GM12878 (cell line): ENCODE measurements around the gene HSPA12B. TPM values are rescaled to one million over a fixed set of nuclear protein-coding genes. Genes with fewer than 3 reads are reported as not detected.

ENCODE experiments used
- ATAC-seq: fragments of 200-7000 bp; cut with Tn5 transposase; 3 replicates; pipeline ENCODE4 v1.9.1; 2020; ENCODE audit warnings: mild to moderate bottlenecking, moderate library complexity
- BruUV-seq: library from RNA; stranded (reverse); fragments of 400-500 nt; replicated peaks from 2 replicates; lab custom pipeline; 2021; lab: Mats Ljungman, UMichigan
- CTCF ChIA-PET: fragments of 300-600 bp; sonication (Branson Sonifier 250); formaldehyde crosslinking; extraction: SDS; loops from one replicate; lab custom pipeline; 2021; ENCODE audit warnings: inconsistent platforms; lab: Yijun Ruan, JAX
- POLR2A ChIA-PET: fragments of 350-600 bp; formaldehyde crosslinking; extraction: SDS; loops from one replicate; lab custom pipeline; 2021; ENCODE audit warnings: inconsistent platforms; lab: Charles Lee
- RAD21 ChIA-PET: fragments of 300-600 bp; sonication (Branson Sonifier 250); formaldehyde crosslinking; loops from one replicate; lab custom pipeline; 2023; ENCODE audit warnings: antibody characterized with exemption; ENCODE audit not compliant: unreplicated experiment; lab: Charles Lee
- SMC1A ChIA-PET: fragments of 300-600 bp; sonication (Branson Sonifier 250); formaldehyde crosslinking; loops from one replicate; lab custom pipeline; 2023; ENCODE audit not compliant: unreplicated experiment, uncharacterized antibody; lab: Charles Lee
- DNase-seq: peaks from one replicate; pipeline ENCODE4 v3.0.0-alpha.2; 2011; ENCODE audit warnings: low read depth, low spot score
- FAIRE-seq: peaks from 3 replicates; lab custom pipeline; 2011; peaks lifted over from hg19 to GRCh38; lab: Jason Lieb, UNC
- H2AFZ ChIP-seq: 2 replicates; pipeline ENCODE4 v1.6.0; 2011; ENCODE audit warnings: low read depth, low read length, control low read depth; ENCODE audit not compliant: control insufficient read depth
- H3K27ac ChIP-seq: 2 replicates; pipeline ENCODE4 v1.5.1; 2011; ENCODE audit warnings: control low read depth; ENCODE audit not compliant: control insufficient read depth, insufficient read depth
- H3K27me3 ChIP-seq, 2 experiments: replicated peaks in 1 of 2; 2 replicates each; pipeline versions ENCODE4 v1.6.0 to v1.6.1; 2011; ENCODE audit warnings: low read length in 1 of 2; ENCODE audit not compliant: control insufficient read depth in 2 of 2, insufficient read depth in 2 of 2
- H3K36me3 ChIP-seq, 2 experiments: 2 replicates each; pipeline ENCODE4 v1.5.1; 2011; ENCODE audit warnings: low read length in 1 of 2; ENCODE audit not compliant: control insufficient read depth in 2 of 2, insufficient read depth in 2 of 2
- H3K4me1 ChIP-seq: 2 replicates; pipeline ENCODE4 v1.6.1; 2011; ENCODE audit warnings: mild to moderate bottlenecking, low read length, moderate library complexity, mixed read lengths; ENCODE audit not compliant: control insufficient read depth, insufficient read depth
- H3K4me2 ChIP-seq: 2 replicates; pipeline ENCODE4 v1.6.0; 2011; ENCODE audit warnings: control low read depth; ENCODE audit not compliant: control insufficient read depth, insufficient read depth
- H3K4me3 ChIP-seq: fragments of 200-600 bp; sonication (generic); 2 replicates; pipeline ENCODE4 v1.5.1; 2016
- H3K79me2 ChIP-seq: 2 replicates; pipeline ENCODE4 v1.6.0; 2011; ENCODE audit warnings: low read length; ENCODE audit not compliant: control insufficient read depth, insufficient read depth
- H3K9ac ChIP-seq: 2 replicates; pipeline ENCODE4 v1.8.0; 2011; ENCODE audit warnings: low read length, control low read depth, mixed read lengths; ENCODE audit not compliant: control insufficient read depth, insufficient read depth
- H3K9me3 ChIP-seq: replicated peaks from 3 replicates; pipeline ENCODE4 v1.5.1; 2011; ENCODE audit warnings: mild to moderate bottlenecking, low read length; ENCODE audit not compliant: control insufficient read depth, insufficient read depth
- H4K20me1 ChIP-seq: 2 replicates; pipeline ENCODE4 v1.6.0; 2011; ENCODE audit not compliant: control insufficient read depth, insufficient read depth
- CBX3 ChIP-seq: fragments of 200-600 bp; sonication (generic); IDR thresholded peaks from 2 replicates; pipeline ENCODE4 v1.6.1; 2016; ENCODE audit warnings: low read depth, borderline replicate concordance
- CREM ChIP-seq: IDR thresholded peaks from 2 replicates; pipeline ENCODE4 v1.6.1; 2014; ENCODE audit warnings: antibody characterized with exemption, low read depth
- CTCF ChIP-seq, 3 experiments: IDR thresholded peaks in 2 of 3; conservative IDR thresholded peaks in 1 of 3; 2 replicates each; pipeline ENCODE4 v1.5.1; 2011; ENCODE audit warnings: low read depth in 3 of 3, low read length in 3 of 3, mild to moderate bottlenecking in 3 of 3, control low read depth in 2 of 3, moderate library complexity in 2 of 3, inconsistent platforms in 1 of 3, mixed read lengths in 1 of 3; ENCODE audit not compliant: control insufficient read depth in 2 of 3, insufficient read depth in 1 of 3; ENCODE audit errors: extremely low read depth in 1 of 3
- E2F4 ChIP-seq: IDR thresholded peaks from 2 replicates; pipeline ENCODE4 v1.6.1; 2012; ENCODE audit warnings: low read depth, low read length, improper control_type of control experiment
- ESRRA ChIP-seq: IDR thresholded peaks from 2 replicates; pipeline ENCODE4 v1.6.1; 2012; ENCODE audit warnings: mild to moderate bottlenecking, low read length, improper control_type of control experiment
- HSF1 ChIP-seq: fragments of 150-350 bp; IDR thresholded peaks from 2 replicates; pipeline ENCODE4 v1.6.1; 2014; ENCODE audit warnings: mild to moderate bottlenecking, low read depth, low read length
- KDM1A ChIP-seq: fragments of 200-600 bp; sonication (generic); IDR thresholded peaks from 2 replicates; pipeline ENCODE4 v1.6.1; 2016; ENCODE audit warnings: borderline replicate concordance
- PRDM15 ChIP-seq: fragments of 450-650 bp; formaldehyde crosslinking; IDR thresholded peaks from 2 replicates; pipeline ENCODE4 v1.4.0; 2020; ENCODE audit warnings: mild to moderate bottlenecking, moderate library complexity
- RELB ChIP-seq: fragments of 450-650 bp; IDR thresholded peaks from 2 replicates; pipeline ENCODE4 v1.6.1; 2017; ENCODE audit warnings: low read depth, mild to moderate bottlenecking, moderate library complexity
- TCF3 ChIP-seq: IDR thresholded peaks from 2 replicates; pipeline ENCODE4 v1.6.1; 2012; ENCODE audit warnings: low read depth, mild to moderate bottlenecking, low read length, borderline replicate concordance; ENCODE audit not compliant: insufficient read depth
- WGBS: methylation state at CpG from one replicate; pipeline ENCODE4 v1.1.6; 2016; ENCODE audit warnings: low lambda C conversion rate; ENCODE audit not compliant: insufficient replicate concordance, insufficient coverage; ENCODE audit errors: missing lambda C conversion rate; 5-methylcytosine and 5-hydroxymethylcytosine counted together
- in situ Hi-C: fragments of 300-500 bp; cut with MboI; formaldehyde crosslinking; loops from 9 replicates; pipeline ENCODE4 v1.14.3; 2018; ENCODE audit warnings: mixed read lengths
- intact Hi-C: fragments of 100-400 bp; cut with micrococcal nuclease; formaldehyde crosslinking; loops from one replicate; pipeline ENCODE4 v1.14.2; 2022; ENCODE audit not compliant: unreplicated experiment
- polyA plus RNA-seq, 11 experiments: library from polyadenylated mRNA; depleted of rRNA in 4 of 11; unstranded in 6 of 11; stranded (reverse) in 5 of 11; fragments of >200 nt; fragmentation: Nextera tagmentation in 4 of 11; fragmentation: Illumina TruSeq in 1 of 11; extraction: Ambion mirVana in 4 of 11; extraction: Trizol in 1 of 11; gene quantifications; 1 replicate in 1 of 11; 2 replicates in 10 of 11; pipeline versions ENCODE4 v1.2.1 to v1.2.3, GENCODE V29; 2011 to 2016; ENCODE audit warnings: inconsistent platforms in 2 of 11, missing spikeins in 2 of 11, low read depth in 1 of 11
- total RNA-seq, 4 experiments: library from RNA; depleted of rRNA in 3 of 4; stranded (reverse); fragments of >200 nt in 3 of 4; fragmentation: Illumina TruSeq in 1 of 4; extraction: Trizol in 1 of 4; gene quantifications; 2 replicates each; pipeline versions ENCODE4 v1.2.1 to v1.2.3, GENCODE V29; 2013 to 2021

The HSPA12B gene
- total and polyA plus RNA-seq, 10 of the 15 experiments (the other 5 are each of a cell fraction or from before 2014, with no cell fraction given), result 0.08 TPM; not detected in 9

GRCh38 chr20:3696745-3697587 lies 35.5 kb upstream of the HSPA12B start:
- DNase-seq, result no peak
- Histone ChIP-seq H3K79me2 (no peaks in the 10 kb centered on the region), H2AFZ (no peak overlapping the region), H4K20me1 (no peaks in the 10 kb centered on the region), H3K4me1 (no peaks in the 10 kb centered on the region), H3K27me3 (no peaks in the 10 kb centered on the region; a peak in 1 of 4 replicates), H3K36me3 (no peaks in the 10 kb centered on the region), H3K9ac (no peak overlapping the region), H3K4me2 (no peak overlapping the region), H3K4me3 (no peak overlapping the region), H3K27ac (no peak overlapping the region), H3K9me3 (peaks cover 1% of the 10 kb centered on the region; the same call in 1 of the 3 replicates)
- in situ Hi-C loops (no loop called here), intact Hi-C loops (no loop called here)
- ATAC-seq, result no peak
- CTCF ChIA-PET, result interaction anchor here (0.7 to 2.3 kb wide), 3 partner anchors 10 to 20 kb away, joined by 3 to 8 read pairs (median 5); no protein-coding TSS in a partner anchor
- no peak for FAIRE-seq
- RAD21 ChIA-PET, result interaction anchor here (0.7 to 1.6 kb wide), 2 partner anchors 14 to 21 kb away, joined by 3 read pairs; no protein-coding TSS in a partner anchor
- SMC1A ChIA-PET, result no interaction called here
- 41% methylated on average over 14 of the region's 15 CpGs for WGBS
- no TSS peak for BruUV-seq
- POLR2A ChIA-PET, result no interaction called here
- TF ChIP-seq CBX3 (no peak), E2F4 (no peak), CTCF (IDR thresholded peaks at IDR 0.05 in 2 of 3, conservative IDR thresholded peaks at IDR 0.05 in 1 of 3; ENCODE audit: control insufficient read depth in 2 of 3, extremely low read depth in 1 of 3, insufficient read depth in 1 of 3, low read depth in 3 of 3, low read length in 3 of 3) (no peak), KDM1A (no peak), HSF1 (no peak), RELB (no peak), CREM (no peak), TCF3 (no peak), PRDM15 (no peak), ESRRA (no peak)
